T-helper 17 cell (primary cell): Measurements from ENCODE around the gene SH3PXD2A. TPM values are rescaled to one million over a fixed set of nuclear protein-coding genes. Genes with fewer than 3 reads are reported as not detected.

Source experiments
- ATAC-seq: fragments of 150-1000 bp; cut with Tn5 transposase; 2 replicates; pipeline ENCODE4 v1.10.0; 2021; ENCODE audit warnings: mild to moderate bottlenecking, moderate library complexity
- DNase-seq, 3 donors: peaks; one replicate each; pipeline versions ENCODE4 v3.0.0 to v3.0.0-alpha.2; 2020 to 2021
- H3K9me3 ChIP-seq: one replicate; pipeline ENCODE4 v1.7.0; 2013; ENCODE audit warnings: low read length, mild to moderate bottlenecking; ENCODE audit not compliant: control insufficient read depth, poor library complexity, severe bottlenecking
- H3K27ac Mint-ChIP-seq: one replicate; pipeline ENCODE4 v1.8.0; 2022; ENCODE audit warnings: mild to moderate bottlenecking, moderate library complexity, mixed read lengths
- H3K27me3 Mint-ChIP-seq: one replicate; pipeline ENCODE4 v1.8.0; 2022; ENCODE audit warnings: mixed read lengths
- H3K36me3 Mint-ChIP-seq: one replicate; pipeline ENCODE4 v1.8.0; 2022; ENCODE audit warnings: low read depth, mixed read lengths
- H3K4me1 Mint-ChIP-seq: one replicate; pipeline ENCODE4 v1.8.0; 2022; ENCODE audit warnings: mild to moderate bottlenecking, mixed read lengths
- H3K4me3 Mint-ChIP-seq: one replicate; pipeline ENCODE4 v1.8.0; 2022; ENCODE audit warnings: mild to moderate bottlenecking, moderate library complexity, mixed read lengths
- total RNA-seq, 4 donors: library from RNA in 2 of 4; stranded (reverse) in 2 of 4; gene quantifications; one replicate each; pipeline ENCODE4 v1.2.3 and lab custom pipeline; 2022 to 2026

Gene SH3PXD2A
- total RNA-seq, 2 donors from 2014 or later = 7.2 to 10.9 TPM

- peaks cover 37% of the 10 kb centered on the region for H3K27me3 Mint-ChIP-seq
- H3K9me3 ChIP-seq = no peaks in the 10 kb centered on the region
- peaks cover 3% of the 10 kb centered on the region for H3K36me3 Mint-ChIP-seq
- no peak for DNase-seq
- no peak for ATAC-seq
- H3K27ac Mint-ChIP-seq = no peak overlapping the region
- no peak overlapping the region for H3K4me3 Mint-ChIP-seq
- H3K4me1 Mint-ChIP-seq = peaks cover 6% of the 10 kb centered on the region
These were observed 26.7 kb downstream of the SH3PXD2A start for GRCh38 chr10:103828587-103829197.

DNA sequence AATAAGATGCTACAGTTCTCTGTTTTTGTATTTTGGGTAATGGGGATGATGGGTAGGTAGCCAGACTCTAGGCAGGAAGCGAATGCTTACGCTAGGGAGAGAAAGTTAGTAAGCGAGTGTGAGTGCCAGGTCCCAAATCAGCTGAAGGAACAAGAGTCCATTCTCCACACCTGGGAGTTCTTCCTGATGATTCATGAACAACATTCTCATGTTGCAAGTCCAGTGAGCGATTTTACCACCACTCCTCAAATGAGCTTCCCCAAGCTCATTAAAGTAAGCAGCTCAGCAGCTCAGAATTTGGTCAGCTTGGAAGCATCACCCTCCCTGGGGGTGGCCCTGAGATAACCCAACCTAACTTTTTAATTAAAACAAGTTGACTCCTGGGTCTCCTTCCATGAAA lies 27.3 kb downstream of the SH3PXD2A start:
- ATAC-seq (no peak), DNase-seq (no peak)
- no peaks in the 10 kb centered on the region for H3K9me3 ChIP-seq
- Mint-ChIP-seq H3K36me3 (peaks cover 3% of the 10 kb centered on the region), H3K4me3 (no peak overlapping the region), H3K27me3 (peaks cover 37% of the 10 kb centered on the region), H3K4me1 (peaks cover 6% of the 10 kb centered on the region), H3K27ac (no peak overlapping the region)

GRCh38 chr10:103826885-103827284 lies 28.5 kb downstream of the SH3PXD2A start:
- H3K9me3 ChIP-seq = no peaks in the 10 kb centered on the region
- Mint-ChIP-seq H3K4me1 (peaks cover 6% of the 10 kb centered on the region), H3K4me3 (no peak overlapping the region), H3K27ac (no peak overlapping the region), H3K27me3 (peaks cover 45% of the 10 kb centered on the region), H3K36me3 (peaks cover 1% of the 10 kb centered on the region)
- ATAC-seq (no peak), DNase-seq (no peak)

DNA sequence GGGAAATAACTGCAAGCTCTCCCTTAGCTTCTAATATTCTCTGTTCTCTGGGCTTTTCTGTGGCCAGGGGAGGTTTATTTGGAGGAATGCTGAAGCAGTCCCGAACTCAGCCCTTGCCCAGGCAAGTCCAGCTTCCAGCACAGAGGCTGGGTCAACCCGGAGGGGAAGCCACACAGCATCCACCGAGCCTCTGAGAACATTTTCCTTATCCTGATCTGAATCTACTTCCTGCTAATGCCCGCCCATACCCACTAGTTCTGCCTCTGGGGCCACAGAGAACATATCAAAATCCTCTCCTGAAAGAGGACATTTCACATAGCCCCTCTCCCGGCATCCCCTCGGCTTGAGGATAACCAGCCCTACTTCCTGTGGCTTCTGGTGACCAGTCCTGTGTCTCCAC lies 31.1 kb downstream of the SH3PXD2A start:
- H3K36me3 Mint-ChIP-seq = no peaks in the 10 kb centered on the region
- ATAC-seq (no peak), DNase-seq (no peak)
- no peak overlapping the region for H3K4me3 Mint-ChIP-seq
- H3K27me3 Mint-ChIP-seq = peaks cover 43% of the 10 kb centered on the region
- H3K9me3 ChIP-seq = no peaks in the 10 kb centered on the region
- peaks cover 6% of the 10 kb centered on the region for H3K4me1 Mint-ChIP-seq
- H3K27ac Mint-ChIP-seq = peak overlapping the region; percentile 32

DNA sequence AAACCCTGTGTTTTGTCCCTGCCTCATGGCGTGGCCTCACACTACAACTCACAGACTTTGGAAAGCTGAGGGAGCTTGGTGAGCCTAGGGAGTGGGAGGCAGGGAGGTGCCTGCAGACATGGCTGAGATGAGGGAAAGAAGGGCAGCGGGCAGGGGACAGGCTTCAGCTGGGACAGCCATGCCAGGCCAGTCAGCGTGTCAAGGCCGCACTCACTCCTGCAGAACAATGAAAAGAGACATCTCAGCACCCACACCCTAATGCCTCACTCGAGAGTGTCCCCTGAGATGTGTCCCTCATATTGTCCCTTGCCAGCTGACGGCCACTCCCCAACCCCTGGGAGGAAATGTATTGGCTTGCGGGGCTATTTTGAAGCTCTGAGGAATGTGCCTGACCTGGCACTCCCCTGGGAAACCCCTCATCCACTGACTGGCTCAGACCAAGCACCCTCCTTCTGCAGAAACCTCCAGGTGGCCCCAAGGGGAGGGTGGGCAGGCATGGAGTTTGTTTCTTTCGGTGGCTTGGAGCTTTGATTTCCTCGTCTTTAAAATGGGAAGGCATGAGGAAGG lies 31.6 kb downstream of the SH3PXD2A start:
- no peak for ATAC-seq
- no peaks in the 10 kb centered on the region for H3K9me3 ChIP-seq
- Mint-ChIP-seq H3K4me1 (peaks cover 10% of the 10 kb centered on the region), H3K27me3 (peaks cover 43% of the 10 kb centered on the region), H3K4me3 (no peak overlapping the region), H3K27ac (no peak overlapping the region), H3K36me3 (peaks cover 2% of the 10 kb centered on the region)
- DNase-seq = no peak

DNA sequence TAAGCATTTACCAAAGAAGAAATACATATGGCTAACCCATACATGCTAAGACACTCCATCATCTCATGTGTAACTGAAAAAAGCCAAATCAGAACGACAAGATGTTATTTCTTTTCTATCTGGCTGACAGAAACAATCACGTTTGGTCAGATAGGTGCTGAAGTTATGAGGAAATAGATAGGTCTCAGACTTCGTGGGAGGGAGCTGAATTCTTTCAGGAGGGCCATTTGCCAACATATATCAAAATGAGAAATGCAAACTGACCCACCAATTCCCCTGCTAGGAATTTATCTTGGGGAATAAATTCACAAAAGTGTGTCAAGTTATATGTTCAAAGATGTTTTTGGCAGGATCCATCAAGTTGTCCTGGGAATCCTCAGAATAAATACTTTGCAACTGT lies 32.6 kb downstream of the SH3PXD2A start:
- DNase-seq (no peak), ATAC-seq (no peak)
- H3K27me3 Mint-ChIP-seq = peaks cover 50% of the 10 kb centered on the region
- H3K36me3 Mint-ChIP-seq = peaks cover 2% of the 10 kb centered on the region
- peaks cover 10% of the 10 kb centered on the region for H3K4me1 Mint-ChIP-seq
- H3K4me3 Mint-ChIP-seq = no peak overlapping the region
- H3K27ac Mint-ChIP-seq = no peak overlapping the region
- H3K9me3 ChIP-seq = no peaks in the 10 kb centered on the region

- H3K9me3 ChIP-seq = no peaks in the 10 kb centered on the region
- H3K27me3 Mint-ChIP-seq = peaks cover 46% of the 10 kb centered on the region
- peaks cover 10% of the 10 kb centered on the region for H3K4me1 Mint-ChIP-seq
- H3K27ac Mint-ChIP-seq = peak overlapping the region; percentile 39
- H3K36me3 Mint-ChIP-seq = peaks cover 2% of the 10 kb centered on the region
- ATAC-seq = no peak
- no peak overlapping the region for H3K4me3 Mint-ChIP-seq
- no peak for DNase-seq
These were observed 33.2 kb downstream of the SH3PXD2A start for GRCh38 chr10:103822107-103822716.

GRCh38 chr10:103820101-103821062 lies 35.0 kb downstream of the SH3PXD2A start:
- ATAC-seq = no peak
- no peak overlapping the region for H3K27ac Mint-ChIP-seq
- H3K36me3 Mint-ChIP-seq = peaks cover 2% of the 10 kb centered on the region
- H3K27me3 Mint-ChIP-seq = peaks cover 42% of the 10 kb centered on the region
- H3K4me3 Mint-ChIP-seq = no peak overlapping the region
- DNase-seq = no peak
- H3K4me1 Mint-ChIP-seq = peaks cover 10% of the 10 kb centered on the region
- no peaks in the 10 kb centered on the region for H3K9me3 ChIP-seq

DNA sequence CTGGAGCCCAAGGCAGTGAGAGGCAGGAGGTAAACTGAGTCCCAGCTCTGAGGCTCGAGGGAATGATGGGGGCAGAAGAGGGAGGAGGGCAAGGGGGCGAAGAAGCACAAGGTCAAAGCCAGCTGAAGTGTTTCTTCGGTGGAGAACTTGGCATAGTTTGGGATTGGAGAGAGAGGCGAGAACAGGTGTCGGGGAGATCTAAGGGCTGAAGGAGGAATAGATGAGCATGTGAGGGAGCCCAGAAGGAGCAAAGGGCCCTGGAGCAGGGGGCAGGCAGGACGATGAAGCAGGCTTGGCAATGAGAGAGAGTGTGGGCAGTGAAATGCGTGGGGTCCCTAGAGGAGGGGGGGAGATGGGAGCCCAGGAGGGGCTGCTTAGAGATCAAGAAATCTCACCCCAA lies 35.9 kb downstream of the SH3PXD2A start:
- H3K9me3 ChIP-seq = no peaks in the 10 kb centered on the region
- peaks cover 2% of the 10 kb centered on the region for H3K36me3 Mint-ChIP-seq
- ATAC-seq = no peak
- DNase-seq = no peak
- H3K27ac Mint-ChIP-seq = peak overlapping the region; percentile 86
- peaks cover 36% of the 10 kb centered on the region for H3K27me3 Mint-ChIP-seq
- no peak overlapping the region for H3K4me3 Mint-ChIP-seq
- H3K4me1 Mint-ChIP-seq = peaks cover 9% of the 10 kb centered on the region

DNA sequence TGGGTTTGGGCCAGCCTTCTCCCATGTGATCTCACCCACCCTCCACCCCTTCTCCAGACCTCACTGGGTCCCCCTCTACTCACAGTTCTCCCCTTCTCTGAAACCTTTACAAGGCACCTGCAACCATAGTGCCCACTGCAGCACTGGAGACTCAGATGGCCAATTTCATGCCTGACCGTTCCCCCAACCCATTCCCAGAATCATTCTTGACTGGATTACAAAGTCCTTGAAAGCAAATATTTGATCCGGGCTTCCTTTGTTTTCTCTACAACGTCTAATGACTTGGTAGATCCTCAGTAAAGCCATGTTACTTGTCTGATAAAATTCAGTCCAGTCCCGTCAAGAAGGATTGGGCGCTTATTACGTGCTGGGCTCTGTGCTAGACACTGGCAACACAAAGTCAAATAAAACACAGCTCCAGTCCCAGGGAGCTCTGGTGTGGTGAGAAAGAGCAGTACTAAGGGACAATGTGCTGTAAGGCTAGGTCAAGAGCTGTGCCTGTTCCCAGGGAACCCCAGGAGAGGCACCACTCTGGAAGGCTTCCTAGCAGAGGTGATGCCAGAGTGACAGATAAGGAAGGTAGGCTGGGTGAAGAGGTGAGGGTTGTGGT lies 36.5 kb downstream of the SH3PXD2A start:
- Mint-ChIP-seq H3K36me3 (peaks cover 2% of the 10 kb centered on the region), H3K27ac (peak overlapping the region; percentile 86), H3K27me3 (peaks cover 34% of the 10 kb centered on the region), H3K4me3 (no peak overlapping the region), H3K4me1 (peaks cover 7% of the 10 kb centered on the region)
- DNase-seq = no peak
- no peak for ATAC-seq
- no peaks in the 10 kb centered on the region for H3K9me3 ChIP-seq

- Mint-ChIP-seq H3K27ac (no peak overlapping the region), H3K4me1 (peaks cover 7% of the 10 kb centered on the region), H3K4me3 (no peak overlapping the region), H3K36me3 (peaks cover 2% of the 10 kb centered on the region), H3K27me3 (peaks cover 34% of the 10 kb centered on the region)
- H3K9me3 ChIP-seq = no peaks in the 10 kb centered on the region
- DNase-seq = no peak
- ATAC-seq = no peak
These were observed 37.3 kb downstream of the SH3PXD2A start for GRCh38 chr10:103818105-103818504.

DNA sequence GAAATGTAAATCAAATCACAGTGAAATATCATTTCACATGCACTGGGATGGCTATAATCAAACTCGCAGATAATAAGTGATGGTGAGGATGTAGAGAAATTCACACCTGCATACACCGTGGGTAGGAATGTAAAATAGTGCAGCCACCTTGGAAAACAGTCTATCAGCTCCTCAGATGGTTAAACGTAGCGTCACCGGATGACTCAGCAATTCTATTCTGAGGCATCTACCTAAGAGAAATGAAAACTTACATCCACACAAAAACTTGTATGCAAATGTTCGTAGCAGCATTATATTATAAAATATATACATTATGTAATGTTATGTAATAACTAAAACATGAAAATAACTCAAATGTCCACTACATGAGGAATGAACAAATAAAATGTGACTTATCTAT lies 38.9 kb downstream of the SH3PXD2A start:
- Mint-ChIP-seq H3K36me3 (peaks cover 2% of the 10 kb centered on the region), H3K4me1 (peaks cover 7% of the 10 kb centered on the region), H3K27me3 (peaks cover 24% of the 10 kb centered on the region), H3K27ac (no peak overlapping the region), H3K4me3 (no peak overlapping the region)
- no peak for DNase-seq
- H3K9me3 ChIP-seq = no peaks in the 10 kb centered on the region
- no peak for ATAC-seq
